KMS-11 (cell line): ENCODE data around the gene KICS2.
"Not testable (repeated sequence)": the region's sequence is repeated elsewhere in the genome, so short reads cannot be mapped to it uniquely, and the experiment has no call there.

Experiments
- H2AFZ ChIP-seq: fragments of 200-600 bp; sonication (generic); 2 replicates; pipeline ENCODE4 v1.6.1; 2016; ENCODE audit warnings: antibody characterized with exemption, mixed run types, low read depth
- H3K27ac ChIP-seq: fragments of 200-600 bp; sonication (generic); 2 replicates; pipeline ENCODE4 v1.6.1; 2016; ENCODE audit warnings: mild to moderate bottlenecking, mixed run types
- H3K27me3 ChIP-seq: fragments of 200-600 bp; sonication (generic); 2 replicates; pipeline ENCODE4 v1.6.1; 2017; ENCODE audit warnings: mild to moderate bottlenecking, low read depth, mixed run types, moderate library complexity; ENCODE audit not compliant: insufficient read depth
- H3K36me3 ChIP-seq: fragments of 200-600 bp; sonication (generic); 2 replicates; pipeline ENCODE4 v1.6.1; 2017; ENCODE audit warnings: mild to moderate bottlenecking, mixed run types; ENCODE audit not compliant: insufficient read depth
- H3K4me1 ChIP-seq: fragments of 200-600 bp; sonication (generic); 2 replicates; pipeline ENCODE4 v1.6.1; 2016; ENCODE audit warnings: mild to moderate bottlenecking, low read depth, mixed run types; ENCODE audit not compliant: poor library complexity, severe bottlenecking
- H3K4me2 ChIP-seq: fragments of 200-600 bp; sonication (generic); 2 replicates; pipeline ENCODE4 v1.7.0; 2016; ENCODE audit warnings: mild to moderate bottlenecking, mixed run types
- H3K4me3 ChIP-seq: fragments of 200-600 bp; sonication (generic); IDR thresholded peaks from 2 replicates; pipeline ENCODE4 v1.6.1; 2017; ENCODE audit warnings: low read depth, low read length, mixed read lengths; ENCODE audit not compliant: insufficient read depth
- H3K79me2 ChIP-seq: fragments of 200-600 bp; sonication (generic); 2 replicates; pipeline ENCODE4 v1.6.1; 2016; ENCODE audit warnings: low read depth, mixed run types; ENCODE audit not compliant: insufficient read depth
- H3K9ac ChIP-seq: fragments of 200-600 bp; sonication (generic); 2 replicates; pipeline ENCODE4 v1.6.1; 2016; ENCODE audit warnings: mild to moderate bottlenecking, mixed run types
- H4K20me1 ChIP-seq: fragments of 200-600 bp; sonication (generic); 2 replicates; pipeline ENCODE4 v1.6.1; 2016; ENCODE audit warnings: mild to moderate bottlenecking, mixed run types; ENCODE audit not compliant: insufficient read depth
- TF ChIP-seq, protein P1 (sequence below): fragments of 200-600 bp; sonication (generic); conservative IDR thresholded peaks from 2 replicates; pipeline ENCODE4 v1.6.1; 2017; ENCODE audit warnings: low read depth, mild to moderate bottlenecking, antibody characterized with exemption, low read length, moderate library complexity, mixed read lengths

Gene KICS2

DNA sequence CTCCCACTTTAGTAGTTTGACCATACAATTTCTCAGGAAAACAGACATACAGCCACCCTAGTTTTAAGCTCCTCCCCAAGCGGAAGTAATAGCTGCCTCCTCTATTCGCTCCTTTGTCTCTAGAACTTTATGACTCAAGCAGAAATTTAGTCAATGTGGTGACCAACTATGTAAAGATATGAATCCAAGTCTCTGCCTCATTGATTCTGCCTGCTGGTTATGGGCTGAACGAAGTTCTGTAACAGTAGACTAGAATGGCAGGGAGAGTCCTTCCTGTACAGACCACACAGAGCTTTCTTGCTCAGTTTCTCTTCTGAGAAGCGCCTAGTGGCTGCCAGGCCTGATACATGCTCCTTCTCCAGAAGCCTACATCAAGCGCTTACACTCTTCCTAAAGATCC is 19.1 kb downstream of the KICS2 start:
- H3K4me1 ChIP-seq, result no peaks in the 10 kb centered on the region

DNA sequence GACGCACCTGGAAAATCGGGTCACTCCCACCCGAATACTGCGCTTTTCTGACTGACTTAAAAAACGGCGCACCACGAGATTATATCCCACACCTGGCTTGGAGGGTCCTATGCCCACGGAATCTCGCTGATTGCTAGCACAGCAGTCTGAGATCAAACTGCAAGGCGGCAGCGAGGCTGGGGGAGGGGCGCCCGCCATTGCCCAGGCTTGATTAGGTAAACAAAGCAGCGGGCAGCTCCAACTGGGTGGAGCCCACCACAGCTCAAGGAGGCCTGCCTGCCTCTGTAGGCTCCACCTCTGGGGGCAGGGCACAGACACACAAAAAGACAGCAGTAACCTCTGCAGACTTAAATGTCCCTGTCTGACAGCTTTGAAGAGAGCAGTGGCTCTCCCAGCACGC is 26.3 kb downstream of the KICS2 start:
- not testable (repeated sequence) for H3K79me2 ChIP-seq, H3K9ac ChIP-seq, H4K20me1 ChIP-seq, H3K27ac ChIP-seq, H3K36me3 ChIP-seq, H3K4me2 ChIP-seq, H3K4me3 ChIP-seq, H2AFZ ChIP-seq, H3K27me3 ChIP-seq, H3K4me1 ChIP-seq

More for the DNA sequence above, 19.1 kb downstream of the KICS2 start:
- no peaks in the 10 kb centered on the region for H3K79me2 ChIP-seq
- H3K27ac ChIP-seq, result no peak overlapping the region
- H3K9ac ChIP-seq, result no peak overlapping the region
- H3K36me3 ChIP-seq, result no peaks in the 10 kb centered on the region
- H3K4me2 ChIP-seq, result no peak overlapping the region
- TF ChIP-seq, protein P1, sequence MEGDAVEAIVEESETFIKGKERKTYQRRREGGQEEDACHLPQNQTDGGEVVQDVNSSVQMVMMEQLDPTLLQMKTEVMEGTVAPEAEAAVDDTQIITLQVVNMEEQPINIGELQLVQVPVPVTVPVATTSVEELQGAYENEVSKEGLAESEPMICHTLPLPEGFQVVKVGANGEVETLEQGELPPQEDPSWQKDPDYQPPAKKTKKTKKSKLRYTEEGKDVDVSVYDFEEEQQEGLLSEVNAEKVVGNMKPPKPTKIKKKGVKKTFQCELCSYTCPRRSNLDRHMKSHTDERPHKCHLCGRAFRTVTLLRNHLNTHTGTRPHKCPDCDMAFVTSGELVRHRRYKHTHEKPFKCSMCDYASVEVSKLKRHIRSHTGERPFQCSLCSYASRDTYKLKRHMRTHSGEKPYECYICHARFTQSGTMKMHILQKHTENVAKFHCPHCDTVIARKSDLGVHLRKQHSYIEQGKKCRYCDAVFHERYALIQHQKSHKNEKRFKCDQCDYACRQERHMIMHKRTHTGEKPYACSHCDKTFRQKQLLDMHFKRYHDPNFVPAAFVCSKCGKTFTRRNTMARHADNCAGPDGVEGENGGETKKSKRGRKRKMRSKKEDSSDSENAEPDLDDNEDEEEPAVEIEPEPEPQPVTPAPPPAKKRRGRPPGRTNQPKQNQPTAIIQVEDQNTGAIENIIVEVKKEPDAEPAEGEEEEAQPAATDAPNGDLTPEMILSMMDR, result no peak
- H4K20me1 ChIP-seq, result no peaks in the 10 kb centered on the region
- H3K27me3 ChIP-seq, result no peaks in the 10 kb centered on the region
- H2AFZ ChIP-seq, result no peak overlapping the region
- no peak overlapping the region for H3K4me3 ChIP-seq

DNA sequence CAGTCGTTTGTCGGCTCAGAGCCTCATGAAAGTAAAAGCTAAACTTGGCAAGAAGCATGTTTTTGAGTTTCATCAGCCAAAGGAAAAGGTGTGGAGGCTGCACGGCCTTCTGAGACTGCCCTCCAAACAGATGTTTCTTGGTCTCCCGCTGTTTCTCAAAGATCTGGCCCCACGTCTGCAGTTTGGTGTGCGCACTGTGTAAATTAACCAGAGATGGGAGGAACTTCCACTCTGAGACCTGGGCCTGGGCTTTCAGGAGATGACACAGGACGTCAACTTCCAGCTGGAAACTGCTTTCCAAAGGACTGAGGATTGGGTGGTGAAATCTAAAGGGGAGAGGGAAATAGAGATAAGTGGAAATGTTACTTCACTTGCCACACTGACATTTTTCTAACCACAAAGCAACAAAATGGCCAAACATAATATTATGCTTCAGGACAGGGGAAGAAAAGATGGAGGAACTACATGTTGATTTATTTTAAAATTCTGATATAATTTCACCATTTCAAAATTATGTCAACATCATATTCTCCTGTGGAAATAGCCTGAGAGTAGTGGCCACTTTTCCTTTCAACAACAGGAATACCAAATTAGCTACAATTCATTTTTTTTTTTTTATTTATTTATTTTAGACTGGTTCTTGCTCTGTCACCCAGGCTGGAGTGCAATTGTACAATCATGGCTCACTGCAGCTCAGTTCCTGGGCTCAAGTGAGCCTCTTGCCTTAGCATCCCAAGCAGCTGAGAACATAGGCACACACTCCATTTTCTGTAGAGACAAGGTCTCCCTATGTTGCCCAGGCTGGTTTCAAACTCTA is 27.6 kb downstream of the KICS2 start:
- H3K27ac ChIP-seq, result no peak overlapping the region
- H3K27me3 ChIP-seq, result no peaks in the 10 kb centered on the region
- TF ChIP-seq, protein P1, result no peak
- peaks cover 9% of the 10 kb centered on the region for H3K4me1 ChIP-seq
- H4K20me1 ChIP-seq, result no peaks in the 10 kb centered on the region
- H2AFZ ChIP-seq, result no peak overlapping the region
- no peak overlapping the region for H3K4me2 ChIP-seq
- H3K4me3 ChIP-seq, result no peak overlapping the region
- no peaks in the 10 kb centered on the region for H3K79me2 ChIP-seq
- H3K9ac ChIP-seq, result no peak overlapping the region
- peaks cover 3% of the 10 kb centered on the region; the same call in 1 of the 2 replicates for H3K36me3 ChIP-seq

DNA sequence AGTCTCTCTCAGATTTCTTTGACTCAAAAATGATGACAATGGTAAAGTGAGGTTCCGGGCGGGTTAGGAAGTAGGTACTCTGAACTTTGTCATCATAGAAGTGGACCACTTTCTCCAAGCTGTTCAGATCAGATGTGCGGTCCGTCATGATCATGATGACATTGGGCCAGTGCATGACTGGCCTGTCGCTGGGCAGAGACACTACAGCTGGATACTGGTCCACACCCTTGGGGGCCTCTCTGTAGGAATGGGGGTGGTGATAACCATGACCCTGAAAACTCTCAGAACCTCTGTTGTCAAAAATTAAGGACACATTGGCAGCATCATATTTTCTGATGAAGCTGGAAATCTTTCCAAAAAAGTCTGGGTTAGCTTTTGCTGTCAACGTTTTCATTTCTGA is 28.2 kb downstream of the KICS2 start:
- Histone ChIP-seq H3K4me1 (peaks cover 9% of the 10 kb centered on the region), H3K27me3 (no peaks in the 10 kb centered on the region), H3K27ac (no peak overlapping the region), H4K20me1 (no peaks in the 10 kb centered on the region), H2AFZ (no peak overlapping the region), H3K4me2 (no peak overlapping the region), H3K36me3 (peaks cover 3% of the 10 kb centered on the region; the same call in 1 of the 2 replicates), H3K9ac (no peak overlapping the region), H3K79me2 (no peaks in the 10 kb centered on the region), H3K4me3 (no peak overlapping the region)
- TF ChIP-seq, protein P1, result no peak
